GM12878 (cell line): ENCODE measurements around the gene ERCC4. TPM values are rescaled to one million over a fixed set of nuclear protein-coding genes. Genes with fewer than 3 reads are reported as not detected.

Experiments used
- ATAC-seq: fragments of 200-7000 bp; cut with Tn5 transposase; 3 replicates; pipeline ENCODE4 v1.9.1; 2020; ENCODE audit warnings: mild to moderate bottlenecking, moderate library complexity
- BruUV-seq: library from RNA; stranded (reverse); fragments of 400-500 nt; replicated peaks from 2 replicates; lab custom pipeline; 2021; lab: Mats Ljungman, UMichigan
- CTCF ChIA-PET: fragments of 300-600 bp; sonication (Branson Sonifier 250); formaldehyde crosslinking; extraction: SDS; loops from one replicate; lab custom pipeline; 2021; ENCODE audit warnings: inconsistent platforms; lab: Yijun Ruan, JAX
- POLR2A ChIA-PET: fragments of 350-600 bp; formaldehyde crosslinking; extraction: SDS; loops from one replicate; lab custom pipeline; 2021; ENCODE audit warnings: inconsistent platforms; lab: Charles Lee
- RAD21 ChIA-PET: fragments of 300-600 bp; sonication (Branson Sonifier 250); formaldehyde crosslinking; loops from one replicate; lab custom pipeline; 2023; ENCODE audit warnings: antibody characterized with exemption; ENCODE audit not compliant: unreplicated experiment; lab: Charles Lee
- SMC1A ChIA-PET: fragments of 300-600 bp; sonication (Branson Sonifier 250); formaldehyde crosslinking; loops from one replicate; lab custom pipeline; 2023; ENCODE audit not compliant: unreplicated experiment, uncharacterized antibody; lab: Charles Lee
- DNase-seq: peaks from one replicate; pipeline ENCODE4 v3.0.0-alpha.2; 2011; ENCODE audit warnings: low read depth, low spot score
- FAIRE-seq: peaks from 3 replicates; lab custom pipeline; 2011; peaks lifted over from hg19 to GRCh38; lab: Jason Lieb, UNC
- H2AFZ ChIP-seq: 2 replicates; pipeline ENCODE4 v1.6.0; 2011; ENCODE audit warnings: low read depth, low read length, control low read depth; ENCODE audit not compliant: control insufficient read depth
- H3K27ac ChIP-seq: 2 replicates; pipeline ENCODE4 v1.5.1; 2011; ENCODE audit warnings: control low read depth; ENCODE audit not compliant: control insufficient read depth, insufficient read depth
- H3K27me3 ChIP-seq, 2 experiments: replicated peaks in 1 of 2; 2 replicates each; pipeline versions ENCODE4 v1.6.0 to v1.6.1; 2011; ENCODE audit warnings: low read length in 1 of 2; ENCODE audit not compliant: control insufficient read depth in 2 of 2, insufficient read depth in 2 of 2
- H3K36me3 ChIP-seq, 2 experiments: 2 replicates each; pipeline ENCODE4 v1.5.1; 2011; ENCODE audit warnings: low read length in 1 of 2; ENCODE audit not compliant: control insufficient read depth in 2 of 2, insufficient read depth in 2 of 2
- H3K4me1 ChIP-seq: 2 replicates; pipeline ENCODE4 v1.6.1; 2011; ENCODE audit warnings: mild to moderate bottlenecking, low read length, moderate library complexity, mixed read lengths; ENCODE audit not compliant: control insufficient read depth, insufficient read depth
- H3K4me2 ChIP-seq: 2 replicates; pipeline ENCODE4 v1.6.0; 2011; ENCODE audit warnings: control low read depth; ENCODE audit not compliant: control insufficient read depth, insufficient read depth
- H3K4me3 ChIP-seq: fragments of 200-600 bp; sonication (generic); 2 replicates; pipeline ENCODE4 v1.5.1; 2016
- H3K79me2 ChIP-seq: 2 replicates; pipeline ENCODE4 v1.6.0; 2011; ENCODE audit warnings: low read length; ENCODE audit not compliant: control insufficient read depth, insufficient read depth
- H3K9ac ChIP-seq: 2 replicates; pipeline ENCODE4 v1.8.0; 2011; ENCODE audit warnings: low read length, control low read depth, mixed read lengths; ENCODE audit not compliant: control insufficient read depth, insufficient read depth
- H3K9me3 ChIP-seq: replicated peaks from 3 replicates; pipeline ENCODE4 v1.5.1; 2011; ENCODE audit warnings: mild to moderate bottlenecking, low read length; ENCODE audit not compliant: control insufficient read depth, insufficient read depth
- H4K20me1 ChIP-seq: 2 replicates; pipeline ENCODE4 v1.6.0; 2011; ENCODE audit not compliant: control insufficient read depth, insufficient read depth
- CREB1 ChIP-seq: IDR thresholded peaks from 2 replicates; pipeline ENCODE4 v1.6.1; 2012; ENCODE audit warnings: low read depth, mild to moderate bottlenecking, inconsistent platforms
- GATAD2B ChIP-seq: fragments of 450-650 bp; conservative IDR thresholded peaks from 2 replicates; pipeline ENCODE4 v1.6.1; 2017; ENCODE audit warnings: low read depth, mild to moderate bottlenecking, moderate library complexity
- IRF3 ChIP-seq: fragments of 450-650 bp; IDR thresholded peaks from 2 replicates; pipeline ENCODE4 v1.6.1; 2014; ENCODE audit warnings: mild to moderate bottlenecking
- JUND ChIP-seq: IDR thresholded peaks from 2 replicates; pipeline ENCODE4 v1.6.1; 2012; ENCODE audit warnings: low read depth, mild to moderate bottlenecking, low read length, improper control_type of control experiment, moderate library complexity
- NFIC ChIP-seq: IDR thresholded peaks from 2 replicates; pipeline ENCODE4 v1.6.1; 2012; ENCODE audit warnings: low read depth, mild to moderate bottlenecking, inconsistent platforms, low read length, moderate library complexity
- TCF12 ChIP-seq: IDR thresholded peaks from 2 replicates; pipeline ENCODE4 v1.6.1; 2011; ENCODE audit warnings: low read depth, mild to moderate bottlenecking, low read length
- YBX1 ChIP-seq: fragments of 450-650 bp; IDR thresholded peaks from 2 replicates; pipeline ENCODE4 v1.6.1; 2016; ENCODE audit warnings: antibody characterized with exemption
- ZSCAN29 ChIP-seq: fragments of 450-650 bp; IDR thresholded peaks from 2 replicates; pipeline ENCODE4 v1.6.1; 2017; ENCODE audit warnings: mild to moderate bottlenecking, moderate library complexity
- WGBS: methylation state at CpG from one replicate; pipeline ENCODE4 v1.1.6; 2016; ENCODE audit warnings: low lambda C conversion rate; ENCODE audit not compliant: insufficient replicate concordance, insufficient coverage; ENCODE audit errors: missing lambda C conversion rate; 5-methylcytosine and 5-hydroxymethylcytosine counted together
- in situ Hi-C: fragments of 300-500 bp; cut with MboI; formaldehyde crosslinking; loops from 9 replicates; pipeline ENCODE4 v1.14.3; 2018; ENCODE audit warnings: mixed read lengths
- intact Hi-C: fragments of 100-400 bp; cut with micrococcal nuclease; formaldehyde crosslinking; loops from one replicate; pipeline ENCODE4 v1.14.2; 2022; ENCODE audit not compliant: unreplicated experiment
- polyA plus RNA-seq, 11 experiments: library from polyadenylated mRNA; depleted of rRNA in 4 of 11; unstranded in 6 of 11; stranded (reverse) in 5 of 11; fragments of >200 nt; fragmentation: Nextera tagmentation in 4 of 11; fragmentation: Illumina TruSeq in 1 of 11; extraction: Ambion mirVana in 4 of 11; extraction: Trizol in 1 of 11; gene quantifications; 1 replicate in 1 of 11; 2 replicates in 10 of 11; pipeline versions ENCODE4 v1.2.1 to v1.2.3, GENCODE V29; 2011 to 2016; ENCODE audit warnings: inconsistent platforms in 2 of 11, missing spikeins in 2 of 11, low read depth in 1 of 11
- total RNA-seq, 4 experiments: library from RNA; depleted of rRNA in 3 of 4; stranded (reverse); fragments of >200 nt in 3 of 4; fragmentation: Illumina TruSeq in 1 of 4; extraction: Trizol in 1 of 4; gene quantifications; 2 replicates each; pipeline versions ENCODE4 v1.2.1 to v1.2.3, GENCODE V29; 2013 to 2021

Gene ERCC4
- total and polyA plus RNA-seq, 10 of the 15 experiments (the other 5 are each of a cell fraction or from before 2014, with no cell fraction given): 4.7 to 24.6 (median 8.9) TPM

DNA sequence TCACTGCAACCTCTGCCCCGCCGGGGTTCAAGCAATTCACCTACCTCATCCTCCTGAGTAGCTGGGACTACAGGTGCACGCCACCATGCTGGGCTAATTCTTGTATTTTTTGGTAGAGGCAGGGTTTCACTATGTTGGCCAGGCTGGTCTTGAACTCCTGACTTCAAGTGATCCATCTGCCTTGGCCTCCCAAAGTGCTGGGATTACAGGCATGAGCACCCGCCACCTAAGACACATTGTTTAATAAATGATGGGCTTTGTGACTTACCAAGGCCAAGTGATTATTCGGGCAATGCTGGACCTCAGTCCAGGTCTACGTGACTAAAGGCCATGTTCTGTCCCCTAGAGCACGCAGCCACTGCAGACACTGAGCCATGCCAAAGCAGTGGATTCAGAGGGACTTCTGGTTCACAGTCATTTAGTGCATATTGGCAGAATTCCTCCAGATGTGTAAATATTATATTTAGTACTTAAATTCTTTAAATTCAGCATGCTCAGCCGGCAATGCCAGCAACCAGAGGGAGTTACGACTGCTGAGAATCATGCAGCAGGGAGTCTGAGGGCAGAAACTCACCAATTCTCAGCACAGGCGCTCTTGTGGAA is 4.8 kb upstream of the ERCC4 start:
- intact Hi-C loops (no loop called here), in situ Hi-C loops (no loop called here)
- CTCF ChIA-PET: interaction anchor here (5.8 kb wide), 1 partner anchor 50 kb away, joined by 57 read pairs; no protein-coding TSS in a partner anchor
- no peak for DNase-seq
- TF ChIP-seq JUND: no peak
- TF ChIP-seq IRF3: no peak
- TF ChIP-seq CREB1: no peak
- TF ChIP-seq TCF12: no peak
- no peak for TF ChIP-seq GATAD2B
- no peak for TF ChIP-seq YBX1
- TF ChIP-seq ZSCAN29: no peak
- TF ChIP-seq NFIC: no peak
- H3K4me3 ChIP-seq: no peak overlapping the region
- H2AFZ ChIP-seq: no peak overlapping the region
- peaks cover 2% of the 10 kb centered on the region; the same call in 2 of the 3 replicates for H3K9me3 ChIP-seq
- no peak overlapping the region for H3K4me2 ChIP-seq
- H3K4me1 ChIP-seq: no peaks in the 10 kb centered on the region
- SMC1A ChIA-PET: interaction anchor here (1.0 to 1.7 kb wide), 2 partner anchors 8 to 13 kb away, joined by 3 to 4 read pairs; no protein-coding TSS in a partner anchor
- H4K20me1 ChIP-seq: no peaks in the 10 kb centered on the region
- 37% methylated on average over 10 of the region's 10 CpGs for WGBS
- RAD21 ChIA-PET: no interaction called here
- no peak overlapping the region for H3K9ac ChIP-seq
- no TSS peak for BruUV-seq
- no peak for ATAC-seq
- POLR2A ChIA-PET: no interaction called here
- no peak for FAIRE-seq
- peaks cover 1% of the 10 kb centered on the region for H3K79me2 ChIP-seq
- H3K27me3 ChIP-seq: no peaks in the 10 kb centered on the region
- no peaks in the 10 kb centered on the region for H3K36me3 ChIP-seq
- H3K27ac ChIP-seq: no peak overlapping the region
